HepG2 (cell line): ENCODE data around the gene HOXA5. TPM values are rescaled to one million over a fixed set of nuclear protein-coding genes. Genes with fewer than 3 reads are reported as not detected.

ENCODE experiments used
- ASH2L ChIP-seq: fragments of 300-600, 200-600 bp; sonication (generic); IDR thresholded peaks from 2 replicates; pipeline ENCODE4 v1.7.0; 2017; ENCODE audit warnings: low read depth, mild to moderate bottlenecking, moderate library complexity, mixed read lengths, low read length; ENCODE audit not compliant: insufficient read length
- CENPX ChIP-seq: sonication (generic); formaldehyde crosslinking; IDR thresholded peaks from 2 replicates; pipeline ENCODE4 v1.9.0; 2021; ENCODE audit warnings: mild to moderate bottlenecking, missing genetic modification reagents, moderate library complexity
- DNMT3B ChIP-seq: conservative IDR thresholded peaks from 2 replicates; pipeline ENCODE4 v1.6.1; 2016; ENCODE audit warnings: missing biosample characterization, control low read depth
- DZIP1 ChIP-seq: sonication (generic); formaldehyde crosslinking; IDR thresholded peaks from 2 replicates; pipeline ENCODE4 v1.5.0; 2020; ENCODE audit warnings: mild to moderate bottlenecking, missing genetic modification reagents
- HOXA5 ChIP-seq: sonication (generic); formaldehyde crosslinking; IDR thresholded peaks from 2 replicates; pipeline ENCODE4 v1.4.0; 2020; ENCODE audit warnings: missing genetic modification reagents
- MATR3 ChIP-seq: sonication (generic); formaldehyde crosslinking; IDR thresholded peaks from 2 replicates; pipeline ENCODE4 v1.4.0; 2020; ENCODE audit warnings: missing genetic modification reagents
- NFYB ChIP-seq: sonication (generic); formaldehyde crosslinking; IDR thresholded peaks from 2 replicates; pipeline ENCODE4 v1.4.0; 2020; ENCODE audit warnings: missing genetic modification reagents
- RARG ChIP-seq: sonication (generic); formaldehyde crosslinking; IDR thresholded peaks from 2 replicates; pipeline ENCODE4 v1.4.0; 2020; ENCODE audit warnings: low read depth, mild to moderate bottlenecking, missing genetic modification reagents
- SAFB2 ChIP-seq: sonication (generic); formaldehyde crosslinking; IDR thresholded peaks from 2 replicates; pipeline ENCODE4 v1.5.1; 2020; ENCODE audit warnings: missing genetic modification reagents, low read depth, mild to moderate bottlenecking, borderline replicate concordance
- SALL2 ChIP-seq: sonication (generic); formaldehyde crosslinking; IDR thresholded peaks from 2 replicates; pipeline ENCODE4 v1.8.1; 2023; ENCODE audit warnings: mild to moderate bottlenecking, missing genetic modification reagents, inconsistent platforms
- TMF1 ChIP-seq: sonication (generic); formaldehyde crosslinking; IDR thresholded peaks from 2 replicates; pipeline ENCODE4 v1.8.1; 2022; ENCODE audit warnings: low read depth, missing genetic modification reagents
- WIZ ChIP-seq: sonication (generic); formaldehyde crosslinking; IDR thresholded peaks from 2 replicates; pipeline ENCODE4 v1.5.1; 2020; ENCODE audit warnings: mild to moderate bottlenecking, missing genetic modification reagents
- ZBED4 ChIP-seq: sonication (generic); formaldehyde crosslinking; IDR thresholded peaks from 2 replicates; pipeline ENCODE4 v1.4.0; 2020; ENCODE audit warnings: missing genetic modification reagents, borderline replicate concordance
- ZBTB44 ChIP-seq: sonication (generic); formaldehyde crosslinking; IDR thresholded peaks from 2 replicates; pipeline ENCODE4 v1.4.0; 2020; ENCODE audit warnings: missing genetic modification reagents
- ZFP82 ChIP-seq: sonication (generic); formaldehyde crosslinking; IDR thresholded peaks from 2 replicates; pipeline ENCODE4 v1.5.1; 2020; ENCODE audit warnings: mild to moderate bottlenecking, missing genetic modification reagents, borderline replicate concordance
- ZNF280B ChIP-seq: sonication (generic); formaldehyde crosslinking; IDR thresholded peaks from 2 replicates; pipeline ENCODE4 v1.5.0; 2020; ENCODE audit warnings: missing genetic modification reagents, mild to moderate bottlenecking, borderline replicate concordance
- ZNF563 ChIP-seq: sonication (generic); formaldehyde crosslinking; IDR thresholded peaks from 2 replicates; pipeline ENCODE4 v1.8.0; 2022; ENCODE audit warnings: mild to moderate bottlenecking, moderate library complexity, missing genetic modification reagents
- ZNF605 ChIP-seq: sonication (generic); formaldehyde crosslinking; IDR thresholded peaks from 2 replicates; pipeline ENCODE4 v1.8.0; 2022; ENCODE audit warnings: mild to moderate bottlenecking, missing genetic modification reagents
- ZNF720 ChIP-seq: sonication (generic); formaldehyde crosslinking; IDR thresholded peaks from 2 replicates; pipeline ENCODE4 v1.4.0; 2020; ENCODE audit warnings: missing genetic modification reagents
- ZSCAN9 ChIP-seq: IDR thresholded peaks from 2 replicates; pipeline ENCODE4 v1.6.1; 2016; ENCODE audit warnings: borderline replicate concordance
- polyA plus RNA-seq, 8 experiments: library from polyadenylated mRNA; depleted of rRNA in 3 of 8; stranded (reverse) in 7 of 8; unstranded in 1 of 8; fragments of >200 nt; fragmentation: Illumina TruSeq in 4 of 8; extraction: Trizol in 4 of 8; gene quantifications; 2 replicates each; pipeline versions ENCODE4 v1.2.1 to v1.2.3, GENCODE V29; 2011 to 2016; ENCODE audit warnings: low read depth in 4 of 8, missing spikeins in 1 of 8, mixed read lengths in 1 of 8; ENCODE audit not compliant: insufficient read depth in 1 of 8
- total RNA-seq, 5 experiments: library from RNA; depleted of rRNA; stranded (reverse); fragments of >200 nt; fragmentation: Illumina TruSeq; extraction: Trizol; gene quantifications; 2 replicates each; pipeline ENCODE4 v1.2.3, GENCODE V29; 2016; ENCODE audit warnings: low read depth in 1 of 5

The HOXA5 gene
- total and polyA plus RNA-seq, 2 of the 13 experiments (the other 11 are each of a cell fraction or from before 2014, with no cell fraction given), result 3.2 to 3.6 TPM

- TF ChIP-seq ZBED4 (CRISPR knock-in tag) (no peak), HOXA5 (peak; percentile 37; the same call in 1 of the 2 replicates), CENPX (CRISPR knock-in tag) (no peak), NFYB (CRISPR knock-in tag) (no peak), ZNF720 (CRISPR knock-in tag) (no peak), SAFB2 (CRISPR knock-in tag) (peak; percentile 31; the same call in 1 of the 2 replicates), ZNF563 (CRISPR knock-in tag) (no peak), MATR3 (CRISPR knock-in tag) (no peak), WIZ (CRISPR knock-in tag) (no peak), ZBTB44 (CRISPR knock-in tag) (no peak), DNMT3B (no peak), ZNF605 (no peak), SALL2 (CRISPR knock-in tag) (peak; percentile 83), DZIP1 (no peak), ZSCAN9 (CRISPR knock-in tag) (peak; percentile 44; the same call in 1 of the 2 replicates), ZNF280B (peak; percentile 83), ASH2L (peak; percentile 68), TMF1 (CRISPR knock-in tag) (no peak; the same call in 1 of the 2 replicates), RARG (CRISPR knock-in tag) (no peak), ZFP82 (CRISPR knock-in tag) (no peak)
Observed at GRCh38 chr7:27150568-27151340, 7.3 kb upstream of the HOXA5 start (continued).
